Measurements from ENCODE around the gene FBXO7. TPM values are rescaled to one million over a fixed set of nuclear protein-coding genes. Genes with fewer than 3 reads are reported as not detected.

The FBXO7 gene
- polyA plus RNA-seq, 1 donor = 131 TPM

Other genes starting within 250 kb of the FBXO7 start
- gene SLC5A4, start 219.5 kb upstream of the FBXO7 start, polyA plus RNA-seq (ENCODE audit: insufficient read length) = 1.4 TPM
- not detected for gene RFPL3, start 116.9 kb upstream of the FBXO7 start, polyA plus RNA-seq (ENCODE audit: insufficient read length)
- 109 TPM for gene RTCB, start 62.6 kb upstream of the FBXO7 start, polyA plus RNA-seq (ENCODE audit: insufficient read length)
- not detected for gene BPIFC, start 10.4 kb upstream of the FBXO7 start, polyA plus RNA-seq (ENCODE audit: insufficient read length)

Data from left kidney (tissue), 1 donor.